ENCODE data around the gene KRTAP12-1. TPM values are rescaled to one million over a fixed set of nuclear protein-coding genes. Genes with fewer than 3 reads are reported as not detected.
"Not testable (repeated sequence)": the region's sequence is repeated elsewhere in the genome, so short reads cannot be mapped to it uniquely, and the experiment has no call there.

Gene KRTAP12-1
- total RNA-seq, 2 experiments from 2014 or later: not detected

DNA sequence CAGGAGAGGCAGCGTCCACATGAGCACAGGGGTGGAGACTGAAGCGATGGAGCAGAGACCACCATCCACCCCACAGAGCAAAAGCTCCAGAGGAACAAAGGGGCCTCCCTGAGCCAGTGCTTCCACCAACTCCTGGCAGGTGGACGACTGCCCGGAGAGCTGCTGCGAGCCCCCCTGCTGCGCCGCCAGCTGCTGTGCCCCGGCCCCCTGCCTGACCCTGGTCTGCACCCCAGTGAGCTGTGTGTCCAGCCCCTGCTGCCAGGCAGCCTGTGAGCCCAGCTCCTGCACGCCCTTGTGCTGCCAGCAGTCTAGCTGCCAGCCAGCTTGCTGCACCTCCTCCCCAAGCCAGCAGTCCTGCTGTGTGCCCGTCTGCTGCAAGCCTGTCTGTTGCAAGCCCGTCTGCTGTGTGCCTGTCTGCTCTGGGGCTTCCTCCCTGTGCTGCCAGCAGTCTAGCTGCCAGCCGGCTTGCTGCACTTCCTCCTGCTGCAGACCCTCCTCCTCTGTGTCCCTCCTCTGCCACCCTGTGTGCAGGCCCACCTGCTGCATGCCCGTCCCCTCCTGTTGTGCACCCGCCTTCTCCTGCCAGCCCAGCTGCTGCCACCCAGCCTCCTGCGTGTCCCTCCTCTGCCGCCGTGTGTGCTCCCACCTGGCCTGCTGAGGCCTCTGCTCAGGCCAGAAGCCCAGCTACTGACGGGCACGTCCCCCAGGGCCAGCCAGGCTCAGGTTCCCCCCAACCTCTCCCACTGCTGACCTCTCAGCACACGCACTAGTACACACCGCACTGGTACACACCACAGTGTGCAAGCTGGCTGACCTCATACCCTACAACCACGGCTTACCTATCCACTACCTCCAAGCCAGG, 20.4 kb upstream of the KRTAP12-1 start:
- Mint-ChIP-seq H3K9me3 (ENCODE audit: low read depth) (peaks cover 8% of the 10 kb centered on the region), H3K36me3 (ENCODE audit: low read depth) (peaks cover 11% of the 10 kb centered on the region), H3K27me3 (peaks cover 68% of the 10 kb centered on the region), H3K4me1 (no peaks in the 10 kb centered on the region), H3K27ac (no peak overlapping the region), H3K4me3 (no peak overlapping the region)
- intact Hi-C loops (cut with DNase I, micrococcal nuclease): no loop called here
- ChIA-PET POLR2A (no interaction called here), CTCF (no interaction called here)
- no peak for DNase-seq
- ATAC-seq: no peak

DNA sequence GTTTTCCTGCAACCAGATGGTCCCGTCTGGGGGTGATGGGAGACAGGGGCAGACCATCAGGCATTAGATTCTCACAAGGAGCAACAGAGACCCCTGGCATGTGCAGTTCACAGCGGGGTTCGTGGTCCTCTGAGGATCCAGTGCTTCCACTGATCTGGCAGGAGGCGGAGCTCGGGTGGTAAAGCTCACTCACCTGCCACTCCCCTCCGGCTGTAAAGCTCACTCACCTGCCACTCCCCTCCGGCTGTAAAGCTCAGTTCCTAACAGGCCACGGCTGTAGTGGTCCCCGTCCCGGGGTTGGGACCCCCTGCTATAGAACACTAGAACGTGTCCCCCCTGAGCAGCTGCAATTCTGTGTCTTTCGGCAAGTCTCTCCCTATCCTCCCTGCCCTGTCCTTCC, 19.6 kb upstream of the KRTAP12-1 start:
- ChIA-PET POLR2A (no interaction called here), CTCF (no interaction called here)
- H3K36me3 Mint-ChIP-seq (ENCODE audit: low read depth): peaks cover 11% of the 10 kb centered on the region
- intact Hi-C loops (cut with DNase I, micrococcal nuclease): no loop called here
- no peaks in the 10 kb centered on the region for H3K4me1 Mint-ChIP-seq
- H3K27ac Mint-ChIP-seq: no peak overlapping the region
- H3K4me3 Mint-ChIP-seq: no peak overlapping the region
- DNase-seq (no peak), ATAC-seq (no peak)
- peaks cover 72% of the 10 kb centered on the region for H3K27me3 Mint-ChIP-seq
- H3K9me3 Mint-ChIP-seq (ENCODE audit: low read depth): peaks cover 8% of the 10 kb centered on the region

DNA sequence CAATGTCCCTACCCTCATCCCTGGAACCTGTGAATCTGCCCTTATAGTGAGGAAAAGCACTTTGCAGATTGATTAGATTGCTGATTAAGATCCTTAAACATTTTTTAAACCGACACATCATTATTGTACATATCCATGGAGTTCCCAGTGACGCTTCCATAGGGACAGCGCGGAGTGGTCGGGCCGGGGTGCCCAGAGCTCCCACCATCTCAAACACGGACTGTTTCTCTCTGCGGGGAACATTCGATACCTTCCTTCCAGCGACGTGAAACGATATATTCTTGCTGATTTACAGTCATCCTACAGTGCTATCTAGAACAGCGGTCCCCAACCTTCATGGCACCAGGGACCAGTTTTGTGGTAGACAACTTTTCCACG, 19.0 kb upstream of the KRTAP12-1 start:
- no peak overlapping the region for H3K4me3 Mint-ChIP-seq
- intact Hi-C loops (cut with DNase I, micrococcal nuclease): no loop called here
- H3K27me3 Mint-ChIP-seq: peaks cover 67% of the 10 kb centered on the region
- CTCF ChIA-PET: no interaction called here
- peaks cover 6% of the 10 kb centered on the region for H3K36me3 Mint-ChIP-seq (ENCODE audit: low read depth)
- DNase-seq (no peak), ATAC-seq (no peak)
- POLR2A ChIA-PET: no interaction called here
- H3K4me1 Mint-ChIP-seq: no peaks in the 10 kb centered on the region
- H3K9me3 Mint-ChIP-seq (ENCODE audit: low read depth): peaks cover 4% of the 10 kb centered on the region
- H3K27ac Mint-ChIP-seq: no peak overlapping the region

DNA sequence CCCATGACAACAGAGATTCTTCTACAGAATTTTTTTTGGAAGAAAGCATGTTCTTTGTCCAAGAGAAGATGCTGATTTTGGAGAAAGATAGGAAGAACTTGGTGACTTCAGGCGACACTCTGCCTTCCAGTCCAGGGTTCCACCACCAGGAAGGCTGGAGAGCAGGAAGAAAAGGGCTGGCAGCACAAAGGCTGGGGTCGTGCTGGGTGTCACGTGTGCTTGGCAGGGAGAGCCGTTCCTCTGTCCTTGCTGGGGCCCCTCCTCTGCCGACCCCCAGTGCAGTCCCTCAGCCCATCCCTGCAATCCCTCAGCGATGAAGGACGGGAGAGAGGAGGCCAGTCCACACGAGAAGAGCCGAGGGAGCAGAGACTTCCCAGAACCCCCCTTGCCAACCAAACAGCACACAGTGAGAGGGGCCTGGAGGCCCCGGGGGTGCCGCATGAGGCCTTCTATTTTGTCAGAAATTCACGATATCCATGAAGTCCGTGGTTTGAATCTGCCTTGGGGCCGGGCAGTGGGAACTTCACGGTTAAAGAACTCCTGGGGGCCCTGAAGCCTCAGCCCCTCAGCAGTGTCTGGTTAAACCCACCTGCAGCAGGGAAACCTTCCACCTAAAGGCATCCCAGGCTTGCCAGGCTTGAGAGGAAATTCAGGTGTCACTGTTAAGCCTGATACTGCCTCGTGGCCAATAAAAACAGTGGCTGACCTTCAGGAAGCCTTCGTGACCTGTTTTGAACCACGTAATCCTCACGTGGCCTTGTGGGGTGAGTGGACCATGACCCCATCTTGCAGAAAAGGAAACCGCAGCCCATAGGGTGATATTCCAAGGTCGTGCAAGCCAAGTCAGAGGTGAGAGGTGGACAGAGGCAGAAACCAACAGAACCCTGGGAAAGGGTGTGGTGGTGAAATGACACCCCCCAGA, 18.4 kb upstream of the KRTAP12-1 start:
- Mint-ChIP-seq H3K27ac (no peak overlapping the region), H3K9me3 (ENCODE audit: low read depth) (no peaks in the 10 kb centered on the region), H3K27me3 (peaks cover 62% of the 10 kb centered on the region), H3K36me3 (ENCODE audit: low read depth) (peaks cover 2% of the 10 kb centered on the region), H3K4me1 (no peaks in the 10 kb centered on the region), H3K4me3 (no peak overlapping the region)
- ATAC-seq (no peak), DNase-seq (no peak)
- ChIA-PET POLR2A (no interaction called here), CTCF (interaction anchor here (0.8 kb wide), 1 partner anchor 93 kb away, joined by 3 read pairs; no protein-coding TSS in a partner anchor)
- intact Hi-C loops (cut with DNase I, micrococcal nuclease): no loop called here

DNA sequence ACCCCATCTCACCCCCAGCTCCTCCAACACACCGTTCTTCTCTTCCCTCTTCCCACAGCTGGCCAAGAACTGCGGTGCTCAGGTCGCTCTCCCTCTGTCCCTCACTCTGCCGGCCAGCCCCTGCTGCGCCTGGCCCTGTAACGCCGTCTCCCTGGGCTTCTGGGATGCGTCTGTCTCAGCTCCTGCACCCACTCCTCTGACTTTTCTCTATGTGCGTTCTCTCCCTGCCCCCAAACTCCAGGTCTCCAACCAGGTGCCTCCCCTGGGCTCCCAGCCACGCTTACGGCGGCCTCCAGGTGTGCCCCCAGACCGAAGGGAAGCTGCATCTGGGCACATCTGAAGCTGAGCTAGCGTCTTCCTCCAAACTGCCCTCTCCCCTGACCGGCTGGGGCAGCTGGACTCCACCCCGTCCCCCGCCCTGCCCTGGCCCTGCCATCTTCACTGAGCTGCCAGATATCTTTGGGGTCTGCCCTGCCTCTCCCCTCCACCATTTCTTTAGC, 17.6 kb upstream of the KRTAP12-1 start:
- H3K36me3 Mint-ChIP-seq (ENCODE audit: low read depth): no peaks in the 10 kb centered on the region
- ChIA-PET CTCF (interaction anchor here (0.8 kb wide), 1 partner anchor 94 kb away, joined by 3 read pairs; no protein-coding TSS in a partner anchor), POLR2A (no interaction called here)
- no peak overlapping the region for H3K27ac Mint-ChIP-seq
- DNase-seq (no peak), ATAC-seq (no peak)
- no peaks in the 10 kb centered on the region for H3K4me1 Mint-ChIP-seq
- no peaks in the 10 kb centered on the region for H3K9me3 Mint-ChIP-seq (ENCODE audit: low read depth)
- no peak overlapping the region for H3K4me3 Mint-ChIP-seq
- intact Hi-C loops (cut with DNase I, micrococcal nuclease): no loop called here
- peaks cover 55% of the 10 kb centered on the region for H3K27me3 Mint-ChIP-seq

DNA sequence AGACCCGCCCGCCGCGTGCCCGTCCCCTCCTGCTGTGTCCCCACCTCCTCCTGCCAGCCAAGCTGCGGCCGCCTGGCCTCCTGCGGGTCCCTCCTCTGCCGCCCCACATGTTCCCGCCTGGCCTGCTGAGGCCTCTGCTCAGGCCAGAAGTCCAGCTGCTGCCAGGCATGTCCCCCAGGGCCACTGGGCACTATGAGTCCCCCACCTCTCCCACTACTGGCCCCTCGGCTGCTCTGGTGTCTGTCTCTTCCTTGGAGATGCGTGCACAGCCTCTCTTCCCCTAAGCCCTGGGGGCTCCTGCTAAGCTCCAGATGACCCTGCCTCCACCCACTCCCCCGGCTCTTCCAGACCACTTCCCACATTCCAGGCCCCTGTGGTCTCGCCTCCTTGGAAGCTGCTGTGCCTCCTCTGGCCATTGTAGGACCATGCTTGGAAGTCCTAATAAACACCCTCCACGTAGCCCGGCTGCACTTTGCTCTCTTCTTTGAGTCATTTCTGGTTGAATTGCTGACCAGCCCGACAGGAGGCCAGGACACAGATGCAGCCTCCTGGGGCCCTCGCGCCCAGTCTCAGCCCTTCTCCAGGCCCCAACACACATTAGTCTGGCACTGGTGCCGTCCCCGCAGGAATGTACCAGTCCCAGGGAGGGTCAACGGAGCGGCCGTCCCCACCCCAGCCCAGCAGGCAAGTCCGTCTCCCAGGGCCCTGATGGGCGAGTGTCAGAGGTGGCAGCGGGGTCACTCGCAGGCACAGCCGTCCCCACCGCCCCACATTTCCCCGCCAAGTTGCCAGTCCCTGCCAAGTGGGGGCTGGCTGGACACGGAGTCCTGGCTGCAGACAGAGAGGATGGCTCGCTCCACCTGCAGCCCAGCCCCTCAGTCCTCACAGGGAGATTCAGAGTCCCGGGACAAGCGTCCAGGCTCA, 16.1 kb upstream of the KRTAP12-1 start:
- no peak for DNase-seq
- Mint-ChIP-seq H3K27ac (no peak overlapping the region), H3K4me1 (peaks cover 2% of the 10 kb centered on the region), H3K27me3 (peaks cover 44% of the 10 kb centered on the region), H3K9me3 (ENCODE audit: low read depth) (peaks cover 5% of the 10 kb centered on the region), H3K4me3 (no peak overlapping the region), H3K36me3 (ENCODE audit: low read depth) (peaks cover 2% of the 10 kb centered on the region)
- ATAC-seq: no peak
- CTCF ChIA-PET: no interaction called here
- POLR2A ChIA-PET: no interaction called here
- intact Hi-C loops (cut with DNase I, micrococcal nuclease): no loop called here

DNA sequence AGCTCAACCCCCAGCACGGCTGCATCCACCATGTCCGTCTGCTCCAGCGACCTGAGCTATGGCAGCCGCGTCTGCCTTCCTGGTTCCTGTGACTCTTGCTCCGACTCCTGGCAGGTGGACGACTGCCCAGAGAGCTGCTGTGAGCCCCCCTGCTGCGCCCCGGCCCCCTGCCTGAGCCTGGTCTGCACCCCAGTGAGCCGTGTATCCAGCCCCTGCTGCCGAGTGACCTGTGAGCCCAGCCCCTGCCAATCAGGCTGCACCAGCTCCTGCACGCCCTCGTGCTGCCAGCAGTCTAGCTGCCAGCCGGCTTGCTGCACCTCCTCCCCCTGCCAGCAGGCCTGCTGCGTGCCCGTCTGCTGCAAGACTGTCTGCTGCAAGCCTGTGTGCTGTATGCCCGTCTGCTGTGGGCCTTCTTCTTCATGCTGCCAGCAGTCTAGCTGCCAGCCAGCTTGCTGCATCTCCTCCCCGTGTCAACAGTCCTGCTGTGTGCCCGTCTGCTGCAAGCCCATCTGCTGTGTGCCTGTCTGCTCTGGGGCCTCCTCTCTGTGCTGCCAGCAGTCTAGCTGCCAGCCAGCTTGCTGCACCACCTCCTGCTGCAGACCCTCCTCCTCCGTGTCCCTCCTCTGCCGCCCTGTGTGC, 15.3 kb upstream of the KRTAP12-1 start, which contains the start of gene KRTAP10-12:
Gene KRTAP10-12 (plus strand): TSS at position 1 of the 639 bp plus-strand sequence. CDS start 30 bp downstream, at position 31.
- H3K27ac Mint-ChIP-seq; H3K4me1 Mint-ChIP-seq; H3K4me3 Mint-ChIP-seq; H3K36me3 Mint-ChIP-seq (ENCODE audit: low read depth); DNase-seq; ATAC-seq; intact Hi-C loops (cut with DNase I, micrococcal nuclease); POLR2A ChIA-PET; CTCF ChIA-PET: not testable (repeated sequence)
- H3K27me3 Mint-ChIP-seq: peaks cover 39% of the 10 kb centered on the region
- H3K9me3 Mint-ChIP-seq (ENCODE audit: low read depth): peaks cover 12% of the 10 kb centered on the region

DNA sequence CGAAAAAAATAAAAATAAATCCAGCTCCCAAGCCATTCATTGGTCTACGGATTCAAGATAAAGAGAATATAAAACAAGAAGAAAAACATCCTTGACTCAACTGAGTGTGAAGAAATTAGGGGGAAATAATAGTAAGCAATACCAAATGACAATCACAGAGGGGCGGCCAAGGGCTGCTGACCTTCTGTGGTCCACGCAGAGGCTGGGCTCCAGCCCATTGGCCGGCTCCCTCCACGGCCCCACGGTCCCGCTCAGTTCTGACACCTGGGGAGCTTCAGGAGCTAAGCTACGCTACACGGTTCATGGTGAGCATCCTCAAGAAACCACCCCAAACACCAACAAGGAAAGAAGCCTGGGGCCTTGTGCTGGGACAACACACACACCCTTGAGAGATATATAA, 14.6 kb upstream of the KRTAP12-1 start:
- peaks cover 35% of the 10 kb centered on the region for H3K27me3 Mint-ChIP-seq
- no peak overlapping the region for H3K27ac Mint-ChIP-seq
- ATAC-seq: no peak
- POLR2A ChIA-PET: no interaction called here
- peaks cover 4% of the 10 kb centered on the region for H3K36me3 Mint-ChIP-seq (ENCODE audit: low read depth)
- intact Hi-C loops (cut with DNase I, micrococcal nuclease): no loop called here
- no peak for DNase-seq
- H3K9me3 Mint-ChIP-seq (ENCODE audit: low read depth): peaks cover 13% of the 10 kb centered on the region
- CTCF ChIA-PET: interaction anchor here (1.0 kb wide), 1 partner anchor 19 kb away, joined by 3 read pairs; no protein-coding TSS in a partner anchor
- H3K4me1 Mint-ChIP-seq: peaks cover 6% of the 10 kb centered on the region
- H3K4me3 Mint-ChIP-seq: no peak overlapping the region

DNA sequence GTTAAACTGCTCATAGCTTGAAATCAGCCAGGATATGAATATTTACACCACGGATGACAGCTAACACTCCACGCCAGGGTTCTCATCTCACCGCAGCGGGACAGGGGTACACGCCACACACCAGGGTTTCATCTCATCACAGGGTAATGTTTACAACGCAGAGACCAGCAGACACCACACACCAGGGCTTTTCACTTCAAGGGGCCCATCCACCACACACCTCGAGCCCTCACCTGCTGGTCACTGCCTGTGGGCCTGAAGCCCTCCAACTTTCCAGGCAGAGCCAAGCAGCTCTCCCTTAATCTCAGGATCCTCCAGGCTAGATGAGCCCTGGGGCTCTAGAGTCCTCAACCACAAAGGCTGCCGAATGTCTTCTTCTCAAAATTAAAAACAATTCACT, 13.7 kb upstream of the KRTAP12-1 start:
- peaks cover 30% of the 10 kb centered on the region for H3K27me3 Mint-ChIP-seq

DNA sequence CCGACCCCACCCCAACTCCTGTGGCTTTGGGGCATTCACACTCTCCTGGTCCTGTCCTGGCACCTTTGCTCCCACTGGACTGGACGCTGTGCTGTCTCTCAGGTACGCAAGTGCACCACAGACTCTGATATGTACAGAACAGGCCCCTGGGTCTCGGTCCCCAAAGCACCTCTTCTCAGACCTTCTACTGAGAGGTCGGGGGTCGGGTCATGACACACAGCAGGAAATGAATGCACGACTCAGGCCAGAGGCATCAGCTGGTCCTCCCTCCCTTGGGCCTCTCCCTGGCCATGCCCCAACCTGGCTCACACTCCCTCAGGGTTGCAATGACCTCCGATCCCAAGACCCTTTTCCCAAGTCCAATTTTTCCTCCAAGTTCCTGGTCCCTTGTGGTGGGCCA, 13.2 kb upstream of the KRTAP12-1 start:
- DNase-seq: no peak
- Mint-ChIP-seq H3K27ac (no peak overlapping the region), H3K9me3 (ENCODE audit: low read depth) (peaks cover 13% of the 10 kb centered on the region), H3K4me1 (peaks cover 10% of the 10 kb centered on the region), H3K4me3 (no peak overlapping the region), H3K27me3 (peaks cover 29% of the 10 kb centered on the region), H3K36me3 (ENCODE audit: low read depth) (peaks cover 4% of the 10 kb centered on the region)
- POLR2A ChIA-PET: no interaction called here
- no peak for ATAC-seq
- intact Hi-C loops (cut with DNase I, micrococcal nuclease): no loop called here
- CTCF ChIA-PET: no interaction called here

More for the DNA sequence above, 13.7 kb upstream of the KRTAP12-1 start:
- H3K9me3 Mint-ChIP-seq (ENCODE audit: low read depth): peaks cover 13% of the 10 kb centered on the region
- no peak overlapping the region for H3K4me3 Mint-ChIP-seq
- H3K36me3 Mint-ChIP-seq (ENCODE audit: low read depth): peaks cover 4% of the 10 kb centered on the region
- ATAC-seq (no peak), DNase-seq (no peak)
- intact Hi-C loops (cut with DNase I, micrococcal nuclease): no loop called here
- ChIA-PET CTCF (interaction anchor here (1.0 kb wide), 1 partner anchor 18 kb away, joined by 3 read pairs; no protein-coding TSS in a partner anchor), POLR2A (no interaction called here)
- H3K4me1 Mint-ChIP-seq: peaks cover 10% of the 10 kb centered on the region
- no peak overlapping the region for H3K27ac Mint-ChIP-seq

All from activated CD4-positive, alpha-beta T cell treated with anti-CD3 and anti-CD28 coated beads for 36 hours (primary cell).